DND-41 (cell line): Measurements from ENCODE around the gene HCN2.

Source experiments
- ATAC-seq: fragments of 200-7000 bp; cut with Tn5 transposase; 3 replicates; pipeline ENCODE4 v1.9.1; 2021; ENCODE audit warnings: low read depth; ENCODE audit not compliant: insufficient read depth
- DNase-seq: peaks from one replicate; pipeline ENCODE4 v3.0.0-alpha.2; 2020
- H2AFZ ChIP-seq: 2 replicates; pipeline ENCODE4 v1.6.0; 2012; ENCODE audit warnings: low read depth, low read length
- H3K27ac ChIP-seq: 2 replicates; pipeline ENCODE4 v1.5.1; 2012; ENCODE audit warnings: low read length, inconsistent platforms
- H3K27me3 ChIP-seq: fragments of 200-600 bp; sonication (generic); 2 replicates; pipeline ENCODE4 v1.6.0; 2012; ENCODE audit warnings: low read length, mild to moderate bottlenecking, inconsistent platforms; ENCODE audit not compliant: insufficient read depth, poor library complexity
- H3K36me3 ChIP-seq: 2 replicates; pipeline ENCODE4 v1.5.1; 2012; ENCODE audit warnings: low read length, inconsistent platforms; ENCODE audit not compliant: insufficient read depth
- H3K4me1 ChIP-seq: 2 replicates; pipeline ENCODE4 v1.5.1; 2012; ENCODE audit warnings: mild to moderate bottlenecking, low read length; ENCODE audit not compliant: insufficient read depth
- H3K4me2 ChIP-seq: 2 replicates; pipeline ENCODE4 v1.6.0; 2012; ENCODE audit warnings: mild to moderate bottlenecking, moderate library complexity, low read length, inconsistent platforms; ENCODE audit not compliant: insufficient read depth
- H3K4me3 ChIP-seq, 2 experiments: fragments of 200-600 bp in 1 of 2; shearing (Covaris generic) in 1 of 2; 2 replicates each; pipeline ENCODE4 v1.5.1; 2012 to 2016; ENCODE audit warnings: inconsistent platforms in 2 of 2, low read length in 2 of 2, mild to moderate bottlenecking in 2 of 2, low read depth in 1 of 2, moderate library complexity in 1 of 2
- H3K79me2 ChIP-seq: 2 replicates; pipeline ENCODE4 v1.6.0; 2012; ENCODE audit warnings: low read length, inconsistent platforms; ENCODE audit not compliant: insufficient read depth
- H3K9ac ChIP-seq: 2 replicates; pipeline ENCODE4 v1.6.0; 2012; ENCODE audit warnings: low read depth, mild to moderate bottlenecking, inconsistent platforms, low read length, moderate library complexity
- H3K9me3 ChIP-seq: 2 replicates; pipeline ENCODE4 v1.5.1; 2012; ENCODE audit warnings: low read length, moderate library complexity, mild to moderate bottlenecking, inconsistent platforms; ENCODE audit not compliant: insufficient read depth, severe bottlenecking
- H4K20me1 ChIP-seq: 2 replicates; pipeline ENCODE4 v1.6.0; 2012; ENCODE audit warnings: low read length; ENCODE audit not compliant: insufficient read depth
- CTCF ChIP-seq: IDR thresholded peaks from 2 replicates; pipeline ENCODE4 v1.5.1; 2012; ENCODE audit warnings: borderline replicate concordance, low read length, moderate library complexity, mild to moderate bottlenecking; ENCODE audit not compliant: poor library complexity, severe bottlenecking; ENCODE audit errors: extremely low read depth
- EZH2 ChIP-seq: IDR thresholded peaks from 3 replicates; pipeline ENCODE4 v1.6.1; 2012; ENCODE audit warnings: borderline replicate concordance, low read depth, mild to moderate bottlenecking, moderate library complexity, low read length, inconsistent platforms; ENCODE audit not compliant: severe bottlenecking

The HCN2 gene

GRCh38 chr19:588093-588740 lies 1.5 kb upstream of the HCN2 start:
- no peak overlapping the region for H3K9ac ChIP-seq
- peak; percentile 84 for DNase-seq

GRCh38 chr19:588741-589692 lies 664 bp upstream of the HCN2 start:
- Histone ChIP-seq H3K4me1 (peaks cover 10% of the 10 kb centered on the region), H3K4me3 (no peak overlapping the region; a peak in 1 of 4 replicates), H3K27ac (no peak overlapping the region), H3K79me2 (no peaks in the 10 kb centered on the region), H3K36me3 (no peaks in the 10 kb centered on the region), H3K9me3 (no peaks in the 10 kb centered on the region), H2AFZ (no peak overlapping the region), H3K4me2 (no peak overlapping the region; the same call in 1 of the 2 replicates), H3K9ac (no peak overlapping the region), H4K20me1 (peaks cover 36% of the 10 kb centered on the region), H3K27me3 (peaks cover 8% of the 10 kb centered on the region)
- DNase-seq (no peak), ATAC-seq (no peak)
- TF ChIP-seq CTCF = peak; percentile 19
- TF ChIP-seq EZH2 = no peak

More at GRCh38 chr19:588093-588740, 1.5 kb upstream of the HCN2 start:
- Histone ChIP-seq H3K4me3 (no peak overlapping the region; a peak in 1 of 4 replicates), H3K79me2 (no peaks in the 10 kb centered on the region), H3K9me3 (no peaks in the 10 kb centered on the region), H3K27me3 (peaks cover 8% of the 10 kb centered on the region), H3K4me1 (peaks cover 10% of the 10 kb centered on the region), H3K27ac (no peak overlapping the region), H4K20me1 (peaks cover 39% of the 10 kb centered on the region), H3K36me3 (no peaks in the 10 kb centered on the region), H3K4me2 (no peak overlapping the region; the same call in 1 of the 2 replicates), H2AFZ (no peak overlapping the region)
- ATAC-seq = peak; percentile 78
- TF ChIP-seq CTCF (peak; percentile 74), EZH2 (peak; percentile 45)

GRCh38 chr19:590396-590745 lies 690 bp downstream of the HCN2 start:
- no peaks in the 10 kb centered on the region for H3K36me3 ChIP-seq
- no peaks in the 10 kb centered on the region for H3K79me2 ChIP-seq
- no peak overlapping the region for H3K9ac ChIP-seq
- no peak overlapping the region for H3K4me2 ChIP-seq
- H3K27ac ChIP-seq = no peak overlapping the region
- H4K20me1 ChIP-seq = peaks cover 28% of the 10 kb centered on the region
- TF ChIP-seq CTCF = no peak
- ATAC-seq = no peak
- no peak for DNase-seq
- peaks cover 10% of the 10 kb centered on the region for H3K4me1 ChIP-seq
- peaks cover 8% of the 10 kb centered on the region for H3K27me3 ChIP-seq
- no peaks in the 10 kb centered on the region for H3K9me3 ChIP-seq
- H2AFZ ChIP-seq = no peak overlapping the region
- H3K4me3 ChIP-seq = no peak overlapping the region
